Stimulated activated CD8-positive, alpha-beta memory T cell treated with anti-CD3 and anti-CD28 coated beads, Interleukin-15, amount 100 ng/mL, for 4 hours (primary cell): ENCODE results near the gene UBR2.
A peak's percentile ranks its signal among the peaks of the same experiment; 100 is the strongest.

Experiments used
- DNase-seq, 2 donors: peaks; one replicate each; pipeline ENCODE4 v3.0.0-alpha.2; 2020; ENCODE audit warnings: low read depth in 2 of 2

Gene UBR2

DNA sequence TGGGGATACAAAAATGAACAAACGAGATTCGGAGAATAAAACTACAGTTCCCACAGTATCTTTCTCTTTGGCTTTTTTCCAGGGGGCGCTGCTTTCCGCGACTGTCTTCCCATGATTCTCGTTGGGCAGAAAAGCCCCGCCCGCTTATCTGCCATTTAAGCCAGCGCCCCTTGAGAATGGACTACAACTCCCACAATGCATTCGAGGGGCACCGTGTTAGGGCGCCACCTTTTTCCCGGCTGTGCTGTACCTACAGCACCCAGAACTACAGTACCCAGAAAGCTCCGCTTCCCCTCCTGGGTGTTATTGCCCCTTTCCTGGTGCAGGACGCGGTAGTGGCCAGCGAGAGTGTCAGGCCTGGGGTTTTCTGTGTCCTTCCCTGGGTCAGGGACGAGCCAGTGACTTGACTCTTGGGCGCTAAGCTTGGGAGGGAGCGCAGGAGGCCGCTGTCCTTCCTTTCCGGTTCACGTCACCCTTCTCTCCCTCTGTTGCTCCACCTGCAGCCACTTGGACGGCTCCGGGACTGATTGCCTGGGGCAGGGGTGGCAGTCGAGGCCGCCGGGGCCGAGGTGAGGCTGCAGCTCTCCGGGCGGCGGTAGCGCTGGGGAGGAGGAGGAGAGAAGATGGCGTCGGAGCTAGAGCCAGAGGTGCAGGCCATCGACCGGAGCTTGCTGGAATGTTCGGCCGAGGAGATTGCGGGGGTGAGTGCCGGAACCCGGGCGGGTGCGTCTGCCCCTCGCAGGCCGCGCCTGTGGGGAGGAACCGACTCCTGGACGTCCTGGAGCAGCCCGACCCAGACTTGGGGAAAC is at the start of gene UBR2:
UBR2 (plus strand) TSS at position 333 of the 809 bp plus-strand sequence; CDS start at position 624, 291 bp downstream.
- DNase-seq: peak; percentile 77 to 93

- DNase-seq: no peak
These were observed 49.1 kb upstream of the UBR2 start for GRCh38 chr6:42514745-42515144.

GRCh38 chr6:42519779-42520178 is 44.0 kb upstream of the UBR2 start:
- DNase-seq: no peak

DNA sequence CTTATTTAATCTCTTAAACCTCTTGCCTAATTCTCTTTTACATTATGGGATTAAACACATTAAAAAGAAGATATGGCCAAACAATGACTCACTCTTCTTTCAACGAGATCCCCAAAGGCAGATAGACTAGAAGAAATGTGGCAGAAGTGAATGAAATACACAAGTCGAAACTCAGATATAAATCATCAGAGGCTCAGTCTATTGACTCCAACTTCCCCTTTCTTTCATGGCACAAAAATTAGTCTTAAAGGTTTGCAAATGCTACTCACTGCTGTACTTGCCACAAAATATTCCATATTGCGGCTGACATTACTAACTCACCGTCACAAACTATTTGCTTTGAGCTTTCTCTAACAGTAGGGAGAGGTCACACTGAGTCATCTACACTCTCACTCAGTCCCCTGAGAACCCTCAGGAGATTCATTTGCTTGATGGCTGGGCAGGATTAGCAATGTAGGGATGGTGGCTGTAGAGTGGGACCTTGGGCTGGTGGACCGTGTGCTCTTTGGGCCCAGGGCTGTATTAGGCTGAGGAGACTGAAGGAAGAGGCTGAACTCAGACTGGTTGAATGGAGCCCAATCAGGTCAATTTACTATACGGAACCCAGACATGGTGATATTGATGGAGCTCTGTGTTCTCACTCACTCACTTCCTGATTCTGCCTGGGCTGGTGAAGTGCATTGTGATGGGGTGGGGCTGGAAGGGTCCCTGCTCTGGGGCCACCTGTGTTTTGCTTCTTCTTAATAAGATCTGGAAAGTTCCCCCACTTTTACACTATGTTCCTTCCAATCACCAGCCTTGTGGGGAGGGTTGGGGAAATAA is 42.8 kb upstream of the UBR2 start:
- DNase-seq: no peak

GRCh38 chr6:42522036-42522435 is 41.8 kb upstream of the UBR2 start:
- DNase-seq: no peak

GRCh38 chr6:42522942-42523814 is 40.7 kb upstream of the UBR2 start:
- DNase-seq: no peak

DNA sequence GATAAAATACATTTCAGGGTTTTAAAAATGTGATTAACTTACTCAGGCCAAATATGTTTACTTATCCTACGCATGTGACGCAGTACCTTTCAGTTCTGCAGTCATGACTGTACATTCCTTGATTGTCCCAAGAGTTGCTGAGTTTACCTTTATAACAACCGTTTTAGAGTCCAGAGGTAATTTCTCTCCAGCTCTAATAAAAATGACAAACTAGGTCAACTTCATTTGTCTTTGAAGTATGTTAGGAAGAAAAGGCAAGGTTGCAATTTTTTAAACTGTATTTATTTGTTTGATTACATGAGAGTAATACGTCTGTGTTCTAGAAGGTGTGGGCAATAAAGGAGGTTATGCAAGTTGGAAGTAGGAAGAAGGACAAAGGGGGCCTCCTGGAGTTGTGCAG is 38.6 kb upstream of the UBR2 start:
- no peak for DNase-seq

GRCh38 chr6:42526616-42527015 is 37.2 kb upstream of the UBR2 start:
- DNase-seq: no peak

DNA sequence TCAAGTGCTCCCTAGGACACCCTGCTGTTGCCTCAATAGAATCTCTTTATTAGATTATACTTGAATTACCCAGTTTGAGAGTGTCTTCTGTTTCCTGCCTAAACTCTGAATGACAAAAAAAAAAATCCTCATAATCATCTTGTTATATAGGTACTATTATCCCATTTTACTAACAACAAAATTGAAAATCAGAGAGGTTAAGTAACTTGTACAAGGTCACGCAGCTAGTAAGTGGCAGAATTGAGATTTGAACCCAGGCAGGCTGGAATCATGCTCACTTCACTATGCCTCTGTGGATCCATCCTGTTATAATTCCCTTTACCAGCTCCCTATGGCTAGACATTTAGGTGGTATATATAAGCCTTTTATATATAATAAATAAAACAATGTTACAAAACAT is 36.6 kb upstream of the UBR2 start:
- DNase-seq: no peak

GRCh38 chr6:42530296-42530695 is 33.5 kb upstream of the UBR2 start:
- DNase-seq: no peak

- no peak for DNase-seq
These were observed 33.1 kb upstream of the UBR2 start for GRCh38 chr6:42530751-42531150.

GRCh38 chr6:42532038-42532669 is 31.7 kb upstream of the UBR2 start:
- no peak for DNase-seq

DNA sequence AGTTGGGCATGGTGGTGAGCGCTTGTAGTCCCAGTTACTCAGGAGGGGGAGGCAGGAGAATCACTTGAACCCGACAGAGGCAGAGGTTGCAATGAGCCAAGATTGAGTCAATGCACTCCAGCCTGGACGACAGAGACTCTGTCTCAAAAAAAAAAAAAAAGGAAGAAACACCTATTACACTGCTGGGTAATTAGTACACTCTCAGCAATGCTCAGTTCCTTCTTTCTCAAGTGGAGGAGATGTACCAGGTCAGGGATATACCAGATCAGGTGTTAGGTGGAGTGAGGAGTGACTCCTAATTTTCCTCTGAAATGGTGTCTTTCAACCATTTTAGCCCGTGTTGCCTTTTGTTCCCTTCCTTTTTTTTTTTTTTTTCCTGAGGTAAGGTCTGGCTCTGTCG is 30.0 kb upstream of the UBR2 start:
- no peak for DNase-seq

GRCh38 chr6:42537536-42537935 is 26.3 kb upstream of the UBR2 start:
- DNase-seq: no peak

DNA sequence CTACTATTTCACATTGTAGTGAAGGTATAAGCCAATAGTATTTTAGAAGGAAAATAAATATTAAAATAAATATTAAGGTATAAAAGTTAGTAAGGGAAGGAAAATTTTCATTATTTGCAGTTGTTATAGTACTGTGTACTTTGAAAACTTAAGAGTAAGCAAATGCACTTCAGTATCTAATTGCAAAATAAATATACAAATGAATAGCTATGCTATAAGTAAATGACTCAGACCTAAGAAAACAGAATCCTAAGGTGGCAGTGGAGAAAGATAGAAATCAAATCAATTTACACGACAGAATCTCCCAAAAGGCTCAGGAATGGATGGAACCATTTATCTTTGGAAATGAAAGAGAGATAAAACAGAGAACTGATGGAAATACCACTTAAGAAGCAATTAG is 24.7 kb upstream of the UBR2 start:
- no peak for DNase-seq

- DNase-seq: no peak
These were observed 18.5 kb upstream of the UBR2 start for GRCh38 chr6:42545226-42545773.

GRCh38 chr6:42547407-42548329 is 16.2 kb upstream of the UBR2 start:
- DNase-seq: peak; percentile 65 to 70

DNA sequence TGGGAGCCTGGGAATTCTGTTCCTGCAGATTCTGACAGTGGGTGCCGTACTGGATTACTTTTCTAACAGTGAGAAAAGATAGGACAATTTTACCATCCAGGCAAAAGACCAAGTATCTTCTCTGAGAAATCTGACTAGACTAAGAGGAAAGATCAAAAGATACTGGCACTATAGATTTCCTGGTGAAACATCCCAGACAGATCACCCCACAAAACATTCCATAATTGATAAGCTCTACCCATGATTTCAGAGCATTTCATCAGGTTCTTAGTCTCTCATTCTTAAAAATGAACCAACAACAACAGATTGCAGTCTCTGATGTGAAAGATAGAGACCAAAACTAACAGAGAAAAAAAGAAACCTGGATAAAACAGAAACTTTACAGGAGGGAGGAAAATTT is 13.6 kb upstream of the UBR2 start:
- no peak for DNase-seq

DNA sequence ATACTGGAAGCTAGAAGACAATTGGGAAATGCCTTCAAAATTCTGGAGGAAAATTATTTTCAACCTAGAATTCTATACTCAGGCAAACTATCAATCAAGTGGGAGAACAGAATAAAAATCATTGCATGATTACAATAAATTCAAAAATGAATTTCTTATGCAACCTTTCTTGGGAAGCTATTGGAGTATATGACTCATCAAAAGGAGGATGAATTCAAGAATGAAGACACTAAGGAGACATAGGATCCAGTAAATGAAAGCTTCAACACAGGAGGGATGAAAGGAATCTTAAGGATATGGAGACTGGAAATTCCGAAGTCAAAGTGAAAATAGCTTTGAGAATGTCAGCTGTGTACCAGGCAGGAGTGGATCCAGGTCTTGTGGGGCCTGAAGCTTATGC is 12.6 kb upstream of the UBR2 start:
- DNase-seq: no peak

- no peak for DNase-seq
These were observed 11.4 kb upstream of the UBR2 start for GRCh38 chr6:42552380-42552779.
